H1 (cell line): ENCODE data around the gene SRXN1. TPM values are rescaled to one million over a fixed set of nuclear protein-coding genes. Genes with fewer than 3 reads are reported as not detected.

Experiments used
- CTCF ChIA-PET: fragments of 300-600 bp; sonication (Branson Sonifier 250); formaldehyde crosslinking; loops from one replicate; lab custom pipeline; 2021; ENCODE audit not compliant: partially characterized antibody; lab: Charles Lee
- POLR2A ChIA-PET: fragments of 300-600 bp; sonication (Branson Sonifier 250); formaldehyde crosslinking; loops from one replicate; lab custom pipeline; 2021; ENCODE audit warnings: inconsistent platforms; ENCODE audit not compliant: partially characterized antibody; lab: Charles Lee
- DNase-seq, 2 experiments: peaks; one replicate each; pipeline versions ENCODE4 v3.0.0 to v3.0.0-alpha.2; 2010 to 2022; ENCODE audit warnings: low spot score in 2 of 2, low read depth in 1 of 2, mixed read lengths in 1 of 2
- FAIRE-seq: peaks from 2 replicates; lab custom pipeline; 2011; peaks lifted over from hg19 to GRCh38; lab: Jason Lieb, UNC
- H2AFZ ChIP-seq: 2 replicates; pipeline ENCODE4 v1.8.1; 2012; ENCODE audit warnings: low read length, inconsistent platforms
- H2AK5ac ChIP-seq: 2 replicates; pipeline ENCODE4 v1.6.1; 2013; ENCODE audit warnings: low read depth, low read length
- H2BK120ac ChIP-seq: replicated peaks from 2 replicates; pipeline ENCODE3; 2013; ENCODE audit warnings: low read depth, low read length, inconsistent platforms
- H2BK12ac ChIP-seq: 2 replicates; pipeline ENCODE4 v1.6.1; 2013; ENCODE audit warnings: low read depth, low read length
- H2BK15ac ChIP-seq: 2 replicates; pipeline ENCODE4 v1.6.1; 2013; ENCODE audit warnings: low read length
- H2BK20ac ChIP-seq: 2 replicates; pipeline ENCODE4 v1.6.1; 2013; ENCODE audit warnings: low read length
- H2BK5ac ChIP-seq: 2 replicates; pipeline ENCODE4 v1.6.1; 2013; ENCODE audit warnings: low read depth, low read length
- H3K14ac ChIP-seq: 2 replicates; pipeline ENCODE4 v1.6.1; 2013; ENCODE audit warnings: inconsistent platforms; ENCODE audit not compliant: insufficient read length
- H3K18ac ChIP-seq: 2 replicates; pipeline ENCODE4 v1.6.1; 2013; ENCODE audit warnings: low read length; ENCODE audit errors: extremely low read depth
- H3K23ac ChIP-seq: 2 replicates; pipeline ENCODE4 v1.6.1; 2013; ENCODE audit warnings: inconsistent platforms; ENCODE audit not compliant: insufficient read length
- H3K23me2 ChIP-seq: 2 replicates; pipeline ENCODE4 v1.6.1; 2013; ENCODE audit warnings: low read depth, low read length
- H3K27ac ChIP-seq: 2 replicates; pipeline ENCODE4 v1.6.1; 2011; ENCODE audit warnings: low read depth, low read length, inconsistent platforms
- H3K27me3 ChIP-seq, 4 experiments: replicated peaks in 1 of 4; 1 replicate in 1 of 4; 2 replicates in 3 of 4; pipeline versions ENCODE4 v1.6.1 to v1.8.1; 2011 to 2013; ENCODE audit warnings: low read length in 3 of 4, mild to moderate bottlenecking in 3 of 4, inconsistent platforms in 2 of 4, mixed read lengths in 2 of 4, moderate library complexity in 1 of 4; ENCODE audit not compliant: control insufficient read depth in 3 of 4, insufficient read depth in 3 of 4; ENCODE audit errors: extremely low read depth in 1 of 4
- H3K36me3 ChIP-seq, 4 experiments: 2 replicates each; pipeline versions ENCODE4 v1.6.1 to v1.8.1; 2011 to 2013; ENCODE audit warnings: mild to moderate bottlenecking in 4 of 4, low read length in 3 of 4, moderate library complexity in 2 of 4, control low read depth in 1 of 4, inconsistent platforms in 1 of 4; ENCODE audit not compliant: insufficient read depth in 4 of 4, control insufficient read depth in 2 of 4
- H3K4ac ChIP-seq: replicated peaks from 2 replicates; pipeline ENCODE3; 2013; ENCODE audit warnings: low read length, low read depth, mixed read lengths, inconsistent platforms; ENCODE audit not compliant: insufficient read length
- H3K4me1 ChIP-seq, 4 experiments: replicated peaks in 1 of 4; 1 replicate in 1 of 4; 2 replicates in 3 of 4; pipeline versions ENCODE4 v1.6.1 to v1.8.1; 2011 to 2013; ENCODE audit warnings: low read length in 3 of 4, inconsistent platforms in 2 of 4, mixed read lengths in 1 of 4; ENCODE audit not compliant: insufficient read depth in 4 of 4, control insufficient read depth in 3 of 4
- H3K4me2 ChIP-seq, 2 experiments: 2 replicates each; pipeline versions ENCODE4 v1.6.1 to v1.8.1; 2011 to 2013; ENCODE audit warnings: low read depth in 2 of 2, low read length in 2 of 2, control low read depth in 1 of 2, inconsistent platforms in 1 of 2, mild to moderate bottlenecking in 1 of 2; ENCODE audit not compliant: insufficient read depth in 1 of 2
- H3K4me3 ChIP-seq, 4 experiments: fragments of 200-600, 300-600 bp in 1 of 4; sonication (generic), shearing (Covaris generic), sonication (Bioruptor Twin) in 1 of 4; 2 replicates each; pipeline versions ENCODE4 v1.5.1 to v1.8.1; 2011 to 2016; ENCODE audit warnings: low read length in 4 of 4, low read depth in 3 of 4, control low read depth in 2 of 4, inconsistent platforms in 2 of 4, mild to moderate bottlenecking in 2 of 4, mixed read lengths in 1 of 4, moderate library complexity in 1 of 4; ENCODE audit not compliant: insufficient read depth in 2 of 4; ENCODE audit errors: extremely low read depth in 1 of 4
- H3K56ac ChIP-seq: replicated peaks from 2 replicates; pipeline ENCODE3; 2013; ENCODE audit warnings: low read depth, mild to moderate bottlenecking, mixed read lengths, low read length, inconsistent platforms; ENCODE audit not compliant: insufficient read length
- H3K79me1 ChIP-seq: 2 replicates; pipeline ENCODE4 v1.6.1; 2013; ENCODE audit warnings: low read depth, low read length, control low read depth
- H3K79me2 ChIP-seq, 2 experiments: 2 replicates each; pipeline versions ENCODE4 v1.6.1 to v1.8.1; 2012 to 2013; ENCODE audit warnings: low read length in 2 of 2, mild to moderate bottlenecking in 2 of 2, inconsistent platforms in 1 of 2; ENCODE audit not compliant: insufficient read depth in 2 of 2, control insufficient read depth in 1 of 2
- H3K9ac ChIP-seq, 4 experiments: replicated peaks in 1 of 4; 1 replicate in 1 of 4; 2 replicates in 3 of 4; pipeline versions ENCODE4 v1.6.1 to v1.8.1; 2011 to 2013; ENCODE audit warnings: low read depth in 3 of 4, low read length in 3 of 4, control low read depth in 2 of 4, mild to moderate bottlenecking in 2 of 4, moderate library complexity in 2 of 4, inconsistent platforms in 1 of 4; ENCODE audit errors: extremely low read depth in 1 of 4
- H3K9me3 ChIP-seq, 2 experiments: 2 replicates each; pipeline versions ENCODE4 v1.6.1 to v1.8.1; 2012 to 2013; ENCODE audit warnings: mild to moderate bottlenecking in 2 of 2, moderate library complexity in 2 of 2, control low read depth in 1 of 2, inconsistent platforms in 1 of 2, low read depth in 1 of 2, low read length in 1 of 2, mixed read lengths in 1 of 2; ENCODE audit not compliant: insufficient read depth in 2 of 2
- H4K20me1 ChIP-seq, 2 experiments: replicated peaks in 1 of 2; 2 replicates each; pipeline versions ENCODE3 to v1.8.1; 2011 to 2013; ENCODE audit warnings: inconsistent platforms in 2 of 2, low read length in 2 of 2, mild to moderate bottlenecking in 1 of 2; ENCODE audit not compliant: insufficient read depth in 2 of 2, control insufficient read depth in 1 of 2
- H4K5ac ChIP-seq: 2 replicates; pipeline ENCODE4 v1.6.1; 2013; ENCODE audit warnings: low read length, low read depth, mixed read lengths, inconsistent platforms; ENCODE audit not compliant: insufficient read length
- H4K8ac ChIP-seq: 2 replicates; pipeline ENCODE4 v1.8.0; 2013; ENCODE audit warnings: mild to moderate bottlenecking, moderate library complexity, low read length, inconsistent platforms; ENCODE audit not compliant: insufficient read depth; ENCODE audit errors: extremely low read depth
- H4K91ac ChIP-seq: replicated peaks from 2 replicates; pipeline ENCODE3; 2013; ENCODE audit warnings: low read length, mixed read lengths, inconsistent platforms; ENCODE audit not compliant: insufficient read length
- ATF2 ChIP-seq: IDR thresholded peaks from 2 replicates; pipeline ENCODE4 v1.6.1; 2012; ENCODE audit warnings: low read length, inconsistent platforms
- CEBPB ChIP-seq: IDR thresholded peaks from 2 replicates; pipeline ENCODE4 v1.6.1; 2012; ENCODE audit warnings: low read depth, low read length
- CREB1 ChIP-seq: IDR thresholded peaks from 2 replicates; pipeline ENCODE4 v1.6.1; 2012; ENCODE audit warnings: inconsistent platforms
- GABPA ChIP-seq: IDR thresholded peaks from 2 replicates; pipeline ENCODE4 v1.6.1; 2011; ENCODE audit warnings: mild to moderate bottlenecking, low read length, moderate library complexity, borderline replicate concordance; ENCODE audit not compliant: insufficient read depth
- NRF1 ChIP-seq: IDR thresholded peaks from 2 replicates; pipeline ENCODE4 v1.6.1; 2011; ENCODE audit warnings: mild to moderate bottlenecking, low read depth, low read length, improper control_type of control experiment
- RBBP5 ChIP-seq: IDR thresholded peaks from 2 replicates; pipeline ENCODE4 v1.7.1; 2012; ENCODE audit warnings: low read depth, mild to moderate bottlenecking, inconsistent platforms, low read length, moderate library complexity, borderline replicate concordance
- RNF2 ChIP-seq: fragments of 200-900, 300-1000 bp; sonication (generic); IDR thresholded peaks from 2 replicates; pipeline ENCODE4 v1.7.1; 2016; ENCODE audit warnings: borderline replicate concordance, low read depth, mild to moderate bottlenecking, antibody characterized with exemption, low read length; ENCODE audit not compliant: poor library complexity, severe bottlenecking; ENCODE audit errors: missing control alignments
- WGBS, 2 experiments: shearing (Covaris generic) in 1 of 2; methylation state at CpG; one replicate each; pipeline versions ENCODE4 v1.1.6 to v1.1.7; 2013 to 2015; ENCODE audit warnings: low lambda C conversion rate in 2 of 2, mixed read lengths in 2 of 2, inconsistent platforms in 1 of 2, low coverage in 1 of 2, missing lambda C conversion rate in 1 of 2; ENCODE audit not compliant: insufficient replicate concordance in 2 of 2, insufficient coverage in 1 of 2, insufficient read length in 1 of 2; ENCODE audit errors: extremely low coverage in 1 of 2, missing lambda C conversion rate in 1 of 2; 5-methylcytosine and 5-hydroxymethylcytosine counted together
- polyA plus RNA-seq, 7 experiments: library from polyadenylated mRNA; depleted of rRNA in 3 of 7; stranded (reverse) in 5 of 7; unstranded in 2 of 7; fragments of >200 nt in 5 of 7; fragments of 200-250 nt in 2 of 7; gene quantifications; 1 replicate in 5 of 7; 2 replicates in 1 of 7; 4 replicates in 1 of 7; pipeline versions ENCODE4 v1.2.1 to v1.2.3, GENCODE V29; 2011 to 2013; ENCODE audit warnings: missing spikeins in 2 of 7, mixed read lengths in 2 of 7
- total RNA-seq: library from RNA; stranded (reverse); fragmentation: NEBNext Ultra II Directional; extraction: Animal tissue kit (Norgen Biotek cat#: 25700); gene quantifications from 2 replicates; pipeline ENCODE4 v1.2.1, GENCODE V29; 2021

Gene SRXN1
- total and polyA plus RNA-seq, 2 of the 8 experiments (the other 6 are each of a cell fraction or from before 2014, with no cell fraction given): 12.2 to 15.8 TPM

GRCh38 chr20:642398-643174, 10.4 kb downstream of the SRXN1 start:
- no peak overlapping the region for H2AFZ ChIP-seq
- FAIRE-seq (no peak), DNase-seq (no peak)
- H3K14ac ChIP-seq: no peak overlapping the region
- H2AK5ac ChIP-seq: no peak overlapping the region
- H3K27me3 ChIP-seq: no peaks in the 10 kb centered on the region
- H3K4me3 ChIP-seq: peak overlapping the region in 1 of 4 experiments; percentile 45; a peak in 1 of 8 replicates
- H2BK120ac ChIP-seq: no peak overlapping the region
- H4K5ac ChIP-seq: no peak overlapping the region
- H2BK12ac ChIP-seq: no peak overlapping the region
- no peaks in the 10 kb centered on the region for H3K79me1 ChIP-seq
- H3K4me1 ChIP-seq: peaks cover 0 to 4% (median 1%) of the 10 kb centered on the region in 4 experiments; a peak in 2 of 7 replicates
- H3K79me2 ChIP-seq: no peaks in the 10 kb centered on the region
- peaks cover 3 to 7% (median 4%) of the 10 kb centered on the region in 4 experiments; a peak in 6 of 8 replicates for H3K36me3 ChIP-seq
- H3K23ac ChIP-seq: no peak overlapping the region
- H3K9ac ChIP-seq: no peak overlapping the region
- ChIA-PET CTCF (interaction anchor here (0.5 to 11.0 kb wide), 12 partner anchors 13 to 1956 kb away, joined by 3 to 157 read pairs (median 4); partner anchors contain the start of gene CSNK2A1), POLR2A (interaction anchor here (0.7 to 1.1 kb wide), 4 partner anchors 60 to 161 kb away, joined by 3 read pairs; no protein-coding TSS in a partner anchor)
- peak overlapping the region; percentile 41; the same call in 1 of the 2 replicates for H4K8ac ChIP-seq
- peak overlapping the region; percentile 4 to 36; a peak in 2 of 4 replicates for H3K4me2 ChIP-seq
- 26% methylated on average over 22 of the region's 57 CpGs; no CpG with 5 or more reads in 1 of the 2 experiments for WGBS, 2 experiments
- no peak overlapping the region for H4K91ac ChIP-seq
- H2BK5ac ChIP-seq: no peak overlapping the region
- H3K56ac ChIP-seq: no peak overlapping the region
- no peak overlapping the region for H3K27ac ChIP-seq
- H3K9me3 ChIP-seq: no peaks in the 10 kb centered on the region
- no peak overlapping the region for H2BK20ac ChIP-seq
- no peak overlapping the region for H3K4ac ChIP-seq
- TF ChIP-seq CREB1 (0 out of 2 replicates have a peak, but pooled peaks have one; percentile 51), NRF1 (no peak), ATF2 (no peak), RBBP5 (no peak), CEBPB (no peak), GABPA (no peak), RNF2 (no peak)
- H3K18ac ChIP-seq: no peak overlapping the region
- H2BK15ac ChIP-seq: no peak overlapping the region
- H4K20me1 ChIP-seq: no peaks in the 10 kb centered on the region
- no peaks in the 10 kb centered on the region for H3K23me2 ChIP-seq
